SH-SY5Y (cell line): ENCODE data around the gene MTNR1A.

Experiments
- GATA2 ChIP-seq: IDR thresholded peaks from 2 replicates; pipeline ENCODE4 v1.6.1; 2011; ENCODE audit warnings: mild to moderate bottlenecking, low read depth, low read length
- GATA3 ChIP-seq: IDR thresholded peaks from 2 replicates; pipeline ENCODE4 v1.6.1; 2011; ENCODE audit warnings: low read depth, mild to moderate bottlenecking, low read length, moderate library complexity

GRCh38 chr4:186499467-186499866 lies 55.9 kb downstream of the MTNR1A start:
- TF ChIP-seq GATA2 (no peak), GATA3 (no peak)
